Activated naive CD4-positive, alpha-beta T cell treated with anti-CD3 and anti-CD28 coated beads for 36 hours (primary cell): ENCODE measurements around the gene CFAP251. TPM values are rescaled to one million over a fixed set of nuclear protein-coding genes. Genes with fewer than 3 reads are reported as not detected.

Source experiments
- CTCF ChIA-PET: fragments of 350-600 bp; sonication (Branson Sonifier 250); formaldehyde crosslinking; loops from one replicate; lab custom pipeline; 2021; ENCODE audit warnings: antibody characterized with exemption; lab: Charles Lee
- DNase-seq: peaks from one replicate; pipeline ENCODE4 v3.0.0-alpha.2; 2020
- H3K27ac Mint-ChIP-seq: one replicate; pipeline ENCODE4 v1.8.0; 2021; ENCODE audit warnings: mild to moderate bottlenecking, mixed read lengths
- H3K27me3 Mint-ChIP-seq: one replicate; pipeline ENCODE4 v1.8.0; 2021; ENCODE audit warnings: low read depth, mixed read lengths
- H3K36me3 Mint-ChIP-seq: one replicate; pipeline ENCODE4 v1.8.0; 2021; ENCODE audit warnings: low read depth, mixed read lengths
- H3K4me1 Mint-ChIP-seq: one replicate; pipeline ENCODE4 v1.8.0; 2021; ENCODE audit warnings: low read depth, mixed read lengths
- H3K4me3 Mint-ChIP-seq: one replicate; pipeline ENCODE4 v1.8.0; 2021; ENCODE audit warnings: mild to moderate bottlenecking, moderate library complexity, mixed read lengths
- H3K9me3 Mint-ChIP-seq: one replicate; pipeline ENCODE4 v1.8.0; 2021; ENCODE audit warnings: mixed read lengths
- intact Hi-C: fragments of 100-400 bp; cut with micrococcal nuclease; formaldehyde crosslinking; loops from one replicate; pipeline ENCODE4 v1.15.1; 2023
- total RNA-seq, 2 experiments: library from RNA; stranded (reverse); gene quantifications; one replicate each; pipeline ENCODE4 v1.2.3, GENCODE V29; 2021

Gene CFAP251
- total RNA-seq, 2 experiments from 2014 or later: 0.20 to 0.62 TPM

DNA sequence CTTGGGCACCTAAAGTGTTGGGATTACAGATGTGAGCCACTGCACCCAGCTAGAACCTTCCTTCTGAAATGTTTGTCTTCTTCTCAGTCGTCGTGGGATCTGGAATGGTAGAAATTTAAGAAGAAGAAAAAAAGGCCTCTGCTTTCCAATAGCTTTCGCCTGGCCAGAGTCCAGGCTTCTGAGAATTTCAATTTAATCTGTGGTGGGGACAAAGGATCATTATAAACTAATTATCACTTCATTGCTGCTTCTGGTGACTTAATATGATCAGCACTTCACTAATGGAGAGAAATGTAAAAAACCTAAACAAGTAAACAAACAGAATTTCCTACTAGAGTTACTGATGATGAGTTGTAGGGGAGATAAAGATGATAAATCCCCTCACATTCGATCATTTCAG lies 51.3 kb downstream of the CFAP251 start:
- Mint-ChIP-seq H3K27ac (no peak overlapping the region), H3K4me1 (no peaks in the 10 kb centered on the region), H3K36me3 (peaks cover 3% of the 10 kb centered on the region), H3K27me3 (no peaks in the 10 kb centered on the region), H3K9me3 (peaks cover 6% of the 10 kb centered on the region), H3K4me3 (no peak overlapping the region)
- intact Hi-C loops: no loop called here
- CTCF ChIA-PET: interaction anchor here (0.8 kb wide), 1 partner anchor 15 kb away, joined by 3 read pairs; no protein-coding TSS in a partner anchor
- DNase-seq: no peak

DNA sequence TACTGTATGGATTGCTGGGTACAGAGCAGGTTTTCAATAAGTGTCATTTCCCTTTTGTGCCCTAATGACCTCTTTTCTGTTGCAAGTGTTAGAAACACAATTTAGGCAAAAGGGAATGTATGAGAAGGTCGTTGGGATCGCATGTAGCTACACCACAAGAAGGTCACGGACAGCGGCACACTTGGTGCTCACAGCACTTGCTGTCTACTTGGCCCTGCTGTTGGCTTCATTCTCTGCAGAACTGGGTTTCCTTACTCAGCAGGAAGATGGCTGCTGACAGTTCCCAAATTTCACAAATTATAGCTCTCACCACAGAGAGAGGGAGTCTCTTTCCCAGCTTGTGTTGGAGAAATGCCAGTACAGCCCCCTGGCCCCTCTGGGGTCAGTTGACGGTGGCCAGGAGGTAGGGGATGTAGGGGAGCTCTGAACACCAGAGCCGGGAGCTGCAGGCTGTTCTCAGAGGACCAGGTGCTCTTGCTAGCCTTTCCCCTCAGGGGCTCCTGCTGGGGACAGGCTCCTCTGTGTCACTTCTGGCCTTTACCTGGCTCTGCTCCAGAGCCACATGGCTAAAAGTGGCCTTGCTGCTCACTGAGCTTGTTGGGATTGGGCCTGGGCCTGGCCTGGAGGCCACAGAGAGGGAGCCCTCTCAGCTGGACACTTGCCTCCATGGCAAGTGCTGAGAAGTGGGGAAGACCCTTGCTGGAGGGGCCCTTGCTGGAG lies 52.3 kb downstream of the CFAP251 start:
- Mint-ChIP-seq H3K27ac (no peak overlapping the region), H3K36me3 (peaks cover 3% of the 10 kb centered on the region), H3K4me3 (no peak overlapping the region), H3K27me3 (no peaks in the 10 kb centered on the region), H3K9me3 (peaks cover 6% of the 10 kb centered on the region), H3K4me1 (no peaks in the 10 kb centered on the region)
- CTCF ChIA-PET: interaction anchor here (0.6 to 0.8 kb wide), 2 partner anchors 14 to 631 kb away, joined by 3 to 4 read pairs; no protein-coding TSS in a partner anchor
- intact Hi-C loops: no loop called here
- no peak for DNase-seq

- no peaks in the 10 kb centered on the region for H3K4me1 Mint-ChIP-seq
- H3K4me3 Mint-ChIP-seq: no peak overlapping the region
- no peaks in the 10 kb centered on the region for H3K27me3 Mint-ChIP-seq
- no peak for DNase-seq
- H3K9me3 Mint-ChIP-seq: peaks cover 6% of the 10 kb centered on the region
- H3K36me3 Mint-ChIP-seq: peaks cover 3% of the 10 kb centered on the region
- H3K27ac Mint-ChIP-seq: no peak overlapping the region
- intact Hi-C loops: no loop called here
- CTCF ChIA-PET: no interaction called here
These were observed 55.9 kb downstream of the CFAP251 start for GRCh38 chr12:121974026-121974985.

GRCh38 chr12:121975021-121975420 lies 56.6 kb downstream of the CFAP251 start:
- CTCF ChIA-PET: no interaction called here
- Mint-ChIP-seq H3K36me3 (peaks cover 3% of the 10 kb centered on the region), H3K4me1 (no peaks in the 10 kb centered on the region), H3K27ac (no peak overlapping the region), H3K9me3 (peaks cover 6% of the 10 kb centered on the region), H3K4me3 (no peak overlapping the region), H3K27me3 (no peaks in the 10 kb centered on the region)
- intact Hi-C loops: no loop called here
- DNase-seq: no peak

GRCh38 chr12:121976950-121977349 lies 58.6 kb downstream of the CFAP251 start:
- Mint-ChIP-seq H3K27ac (no peak overlapping the region), H3K4me1 (no peaks in the 10 kb centered on the region), H3K4me3 (no peak overlapping the region), H3K27me3 (no peaks in the 10 kb centered on the region), H3K9me3 (peaks cover 6% of the 10 kb centered on the region), H3K36me3 (peaks cover 3% of the 10 kb centered on the region)
- CTCF ChIA-PET: no interaction called here
- intact Hi-C loops: no loop called here
- DNase-seq: no peak

DNA sequence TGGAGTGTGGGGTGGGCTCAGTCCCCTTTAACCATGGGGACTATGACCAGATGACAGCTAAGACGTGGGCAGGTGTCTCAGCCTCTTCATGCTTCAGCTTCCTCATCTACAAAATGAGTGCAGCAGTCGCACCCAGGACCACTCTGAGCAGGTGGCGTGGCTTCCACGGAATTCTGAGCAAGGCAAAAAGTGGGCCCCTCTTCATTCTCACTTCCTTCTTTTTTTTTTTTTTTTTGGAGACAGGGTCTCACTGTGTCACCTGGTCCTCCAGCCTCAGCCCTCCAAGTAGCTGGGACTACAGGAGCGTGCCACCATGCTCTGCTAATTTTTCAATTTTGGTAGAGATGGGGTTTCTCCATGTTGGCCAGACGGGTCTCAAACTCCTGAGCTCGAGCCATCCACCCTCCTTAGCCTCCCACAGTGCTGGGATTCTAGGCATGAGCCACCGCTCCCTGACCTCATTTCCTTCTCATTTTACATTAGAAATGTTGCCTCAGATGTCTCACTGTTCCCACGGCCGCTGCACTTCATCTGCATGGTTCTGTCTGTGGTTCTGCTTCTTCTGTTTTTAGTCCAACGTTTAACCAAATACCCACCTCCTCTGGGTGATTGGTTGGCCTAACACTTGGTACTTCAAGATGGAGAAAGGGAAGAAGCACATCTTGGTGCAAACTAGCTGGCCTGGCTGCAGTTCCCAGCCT lies 61.9 kb downstream of the CFAP251 start:
- no peaks in the 10 kb centered on the region for H3K36me3 Mint-ChIP-seq
- CTCF ChIA-PET: interaction anchor here (0.9 kb wide), 1 partner anchor 62 kb away, joined by 3 read pairs; the partner anchor contains the start of gene CFAP251
- peaks cover 8% of the 10 kb centered on the region for H3K4me1 Mint-ChIP-seq
- intact Hi-C loops: no loop called here
- H3K9me3 Mint-ChIP-seq: no peaks in the 10 kb centered on the region
- H3K27ac Mint-ChIP-seq: no peak overlapping the region
- no peak for DNase-seq
- no peak overlapping the region for H3K4me3 Mint-ChIP-seq
- H3K27me3 Mint-ChIP-seq: no peaks in the 10 kb centered on the region

DNA sequence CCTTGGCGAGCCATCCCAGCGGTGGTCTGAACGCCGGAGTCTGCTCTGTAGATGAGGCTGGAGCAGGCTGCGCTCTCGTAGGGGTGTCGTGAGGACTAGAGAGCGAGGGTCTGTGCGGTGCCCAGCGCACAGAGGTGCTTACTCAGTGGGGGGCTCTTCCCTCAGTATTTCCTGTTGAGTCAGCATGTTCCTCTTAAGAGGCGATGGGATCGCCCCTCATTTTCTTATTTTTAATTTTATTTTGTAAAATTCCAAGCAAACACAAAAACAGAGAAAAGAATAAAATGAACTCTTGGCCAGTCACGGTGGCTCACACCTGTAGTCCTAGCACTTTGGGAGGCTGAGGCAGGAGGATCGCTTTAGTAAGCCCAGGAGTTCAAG lies 62.5 kb downstream of the CFAP251 start:
- Mint-ChIP-seq H3K4me1 (peaks cover 8% of the 10 kb centered on the region), H3K4me3 (no peak overlapping the region), H3K9me3 (no peaks in the 10 kb centered on the region), H3K36me3 (no peaks in the 10 kb centered on the region), H3K27me3 (no peaks in the 10 kb centered on the region), H3K27ac (no peak overlapping the region)
- no peak for DNase-seq
- CTCF ChIA-PET: no interaction called here
- intact Hi-C loops: no loop called here

- Mint-ChIP-seq H3K36me3 (no peaks in the 10 kb centered on the region), H3K9me3 (no peaks in the 10 kb centered on the region), H3K4me3 (no peak overlapping the region), H3K27ac (no peak overlapping the region), H3K27me3 (no peaks in the 10 kb centered on the region), H3K4me1 (peaks cover 8% of the 10 kb centered on the region)
- intact Hi-C loops: no loop called here
- CTCF ChIA-PET: no interaction called here
- DNase-seq: no peak
These were observed 63.1 kb downstream of the CFAP251 start for GRCh38 chr12:121981456-121981855.

DNA sequence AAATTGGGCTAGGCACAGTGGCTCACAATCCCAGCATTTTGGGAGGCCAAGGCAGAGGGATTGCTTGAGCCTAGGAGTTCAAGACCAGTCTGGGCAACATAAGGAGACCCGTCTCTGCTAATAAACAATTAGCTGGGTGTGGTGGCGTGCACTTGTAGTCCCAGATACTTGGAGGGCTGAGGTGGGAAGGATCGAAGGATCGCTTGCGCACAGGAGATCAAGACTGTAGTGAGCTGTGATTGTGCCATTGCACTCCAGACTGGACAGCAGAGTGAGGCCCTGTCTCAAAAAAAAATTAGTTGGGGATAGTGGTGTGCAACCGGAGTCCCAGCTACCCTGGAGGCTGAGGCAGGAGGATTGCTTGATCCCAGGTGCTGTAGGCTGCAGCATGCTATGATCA lies 64.6 kb downstream of the CFAP251 start:
- Mint-ChIP-seq H3K36me3 (no peaks in the 10 kb centered on the region), H3K4me1 (peaks cover 8% of the 10 kb centered on the region), H3K4me3 (no peak overlapping the region), H3K27me3 (no peaks in the 10 kb centered on the region), H3K9me3 (no peaks in the 10 kb centered on the region), H3K27ac (no peak overlapping the region)
- CTCF ChIA-PET: no interaction called here
- no peak for DNase-seq
- intact Hi-C loops: no loop called here

DNA sequence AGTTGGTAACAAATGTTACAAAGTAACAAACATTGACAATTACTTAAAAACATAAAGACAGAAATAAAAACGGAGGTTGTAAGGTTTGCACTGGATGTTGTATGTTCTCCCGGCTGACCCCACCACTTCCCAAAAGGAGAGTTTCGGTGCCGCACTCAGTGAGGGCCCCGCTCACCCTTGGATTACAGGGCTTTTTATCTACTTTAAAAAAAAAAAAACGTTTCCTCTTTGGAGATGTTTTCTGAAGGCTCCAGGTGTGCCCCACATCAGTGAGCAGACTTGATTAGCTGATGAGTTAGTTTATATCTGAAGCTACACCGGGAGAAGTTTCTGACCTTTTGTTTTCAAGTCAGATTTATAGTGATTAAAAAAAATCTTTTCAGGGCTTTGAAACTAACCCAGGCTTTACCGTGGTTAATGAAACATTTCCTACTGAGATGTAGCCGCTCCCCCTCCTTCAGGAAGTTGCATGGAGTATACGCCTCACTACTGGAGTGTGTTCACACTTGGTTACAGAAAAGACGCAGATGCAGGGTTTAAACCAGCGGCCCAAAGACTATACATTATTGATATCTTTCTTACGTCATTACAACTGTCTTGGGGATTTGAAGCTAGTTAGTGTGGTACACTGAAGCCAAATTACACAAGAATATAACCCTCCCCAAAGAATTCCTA lies 65.3 kb downstream of the CFAP251 start:
- no peak for DNase-seq
- H3K27me3 Mint-ChIP-seq: no peaks in the 10 kb centered on the region
- no peak overlapping the region for H3K4me3 Mint-ChIP-seq
- peaks cover 8% of the 10 kb centered on the region for H3K4me1 Mint-ChIP-seq
- no peak overlapping the region for H3K27ac Mint-ChIP-seq
- H3K36me3 Mint-ChIP-seq: no peaks in the 10 kb centered on the region
- CTCF ChIA-PET: interaction anchor here (0.6 to 1.1 kb wide), 2 partner anchors 36 to 812 kb away, joined by 3 to 4 read pairs; no protein-coding TSS in a partner anchor
- no peaks in the 10 kb centered on the region for H3K9me3 Mint-ChIP-seq
- intact Hi-C loops: no loop called here

DNA sequence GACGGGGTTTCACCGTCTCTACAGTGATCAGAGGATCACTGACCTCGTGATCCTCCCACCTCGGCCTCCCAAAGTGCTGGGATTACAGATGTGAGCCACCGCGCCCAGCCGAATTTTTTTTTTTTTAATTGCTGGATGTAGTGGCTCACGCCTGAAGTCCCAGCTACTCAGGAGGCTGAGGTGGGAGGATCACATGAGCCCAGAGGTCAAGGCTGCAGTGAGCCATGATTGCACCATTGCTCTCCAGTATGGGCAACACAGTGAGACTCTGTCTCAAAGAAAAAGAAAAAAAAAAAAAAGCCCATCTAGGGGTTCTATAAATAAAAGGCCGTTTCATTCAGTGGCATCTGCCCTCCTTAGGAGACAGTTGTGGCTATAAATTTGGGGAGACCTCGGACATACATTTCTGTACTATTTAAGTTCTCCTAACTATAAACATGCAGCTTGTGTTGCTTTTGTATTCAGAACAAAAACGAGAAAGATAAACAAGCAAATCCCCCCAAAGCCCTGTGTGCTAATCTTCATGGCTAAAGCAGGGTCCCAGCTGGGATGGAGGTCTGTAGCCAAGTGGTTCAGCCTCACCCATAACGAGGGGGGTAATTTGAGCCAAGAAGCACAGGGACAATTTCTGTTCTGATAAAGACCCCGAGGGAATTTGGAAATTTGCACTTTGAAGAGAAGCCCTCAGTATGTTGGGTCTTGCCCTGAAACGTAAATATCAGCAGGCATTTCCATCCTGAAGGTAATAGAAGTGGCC lies 68.3 kb downstream of the CFAP251 start:
- intact Hi-C loops: no loop called here
- no peak for DNase-seq
- H3K4me1 Mint-ChIP-seq: peaks cover 18% of the 10 kb centered on the region
- H3K36me3 Mint-ChIP-seq: no peaks in the 10 kb centered on the region
- no peak overlapping the region for H3K4me3 Mint-ChIP-seq
- no peaks in the 10 kb centered on the region for H3K27me3 Mint-ChIP-seq
- no peaks in the 10 kb centered on the region for H3K9me3 Mint-ChIP-seq
- H3K27ac Mint-ChIP-seq: no peak overlapping the region
- CTCF ChIA-PET: interaction anchor here (0.6 to 0.7 kb wide), 2 partner anchors 78 to 662 kb away, joined by 3 read pairs; no protein-coding TSS in a partner anchor
